Liver (tissue), 9 donors: ENCODE data around the gene CBFA2T3. TPM values are rescaled to one million over a fixed set of nuclear protein-coding genes. Genes with fewer than 3 reads are reported as not detected.

ENCODE experiments used
- DNase-seq: peaks from one replicate; pipeline ENCODE4 v3.0.0-alpha.2; 2017; ENCODE audit warnings: low spot score
- H3K27ac ChIP-seq, 2 donors: one replicate each; pipeline ENCODE4 v1.7.0; 2013; ENCODE audit warnings: inconsistent platforms in 2 of 2, low read length in 2 of 2, control low read depth in 1 of 2, low read depth in 1 of 2, mild to moderate bottlenecking in 1 of 2
- H3K27me3 ChIP-seq, 4 donors: one replicate each; pipeline versions ENCODE4 v1.6.1 to v1.7.0; 2013; ENCODE audit warnings: low read length in 3 of 4, inconsistent platforms in 1 of 4, mild to moderate bottlenecking in 1 of 4, moderate library complexity in 1 of 4; ENCODE audit not compliant: control insufficient read depth in 4 of 4, insufficient read depth in 4 of 4
- H3K36me3 ChIP-seq, 4 donors: one replicate each; pipeline versions ENCODE4 v1.6.1 to v1.7.0; 2013; ENCODE audit warnings: low read length in 3 of 4, mild to moderate bottlenecking in 3 of 4, low read depth in 1 of 4, moderate library complexity in 1 of 4; ENCODE audit not compliant: control insufficient read depth in 4 of 4, insufficient read depth in 3 of 4
- H3K4me1 ChIP-seq, 4 donors: one replicate each; pipeline versions ENCODE4 v1.6.1 to v1.7.0; 2013; ENCODE audit warnings: low read length in 3 of 4, mild to moderate bottlenecking in 3 of 4, moderate library complexity in 1 of 4; ENCODE audit not compliant: control insufficient read depth in 4 of 4, insufficient read depth in 4 of 4
- H3K4me3 ChIP-seq, 3 donors: one replicate each; pipeline versions ENCODE4 v1.6.1 to v1.7.0; 2013; ENCODE audit warnings: low read length in 3 of 3, control low read depth in 1 of 3, low read depth in 1 of 3, mild to moderate bottlenecking in 1 of 3
- H3K9ac ChIP-seq, 2 donors: one replicate each; pipeline ENCODE4 v1.7.0; 2013; ENCODE audit warnings: low read length in 2 of 2, mild to moderate bottlenecking in 2 of 2, moderate library complexity in 2 of 2, control low read depth in 1 of 2, low read depth in 1 of 2
- H3K9me3 ChIP-seq, 4 donors: one replicate each; pipeline versions ENCODE4 v1.6.1 to v1.7.0; 2013; ENCODE audit warnings: low read length in 3 of 4; ENCODE audit not compliant: control insufficient read depth in 4 of 4
- FOXA1 ChIP-seq: IDR thresholded peaks from 2 replicates; pipeline ENCODE4 v1.6.1; 2016; ENCODE audit warnings: antibody characterized with exemption
- FOXA2 ChIP-seq: IDR thresholded peaks from 2 replicates; pipeline ENCODE4 v1.6.1; 2016; ENCODE audit warnings: antibody characterized with exemption
- GABPA ChIP-seq, 2 donors: IDR thresholded peaks in 1 of 2; conservative IDR thresholded peaks in 1 of 2; 2 replicates each; pipeline ENCODE4 v1.6.1; 2016; ENCODE audit warnings: antibody characterized with exemption in 2 of 2, mild to moderate bottlenecking in 1 of 2, moderate library complexity in 1 of 2
- HNF4A ChIP-seq, 2 donors: conservative IDR thresholded peaks; 2 replicates each; pipeline ENCODE4 v1.6.1; 2016; ENCODE audit warnings: antibody characterized with exemption in 2 of 2, mild to moderate bottlenecking in 2 of 2
- HNF4G ChIP-seq: IDR thresholded peaks from 2 replicates; pipeline ENCODE4 v1.6.1; 2016; ENCODE audit warnings: antibody characterized with exemption
- JUND ChIP-seq, 2 donors: IDR thresholded peaks; 2 replicates each; pipeline ENCODE4 v1.6.1; 2016; ENCODE audit warnings: antibody characterized with exemption in 2 of 2
- MAX ChIP-seq: IDR thresholded peaks from 2 replicates; pipeline ENCODE4 v1.6.1; 2016; ENCODE audit warnings: antibody characterized with exemption
- NR2F2 ChIP-seq: IDR thresholded peaks from 2 replicates; pipeline ENCODE4 v1.6.1; 2016; ENCODE audit warnings: antibody characterized with exemption
- RAD21 ChIP-seq, 2 donors: IDR thresholded peaks; 2 replicates each; pipeline ENCODE4 v1.6.1; 2016; ENCODE audit warnings: antibody characterized with exemption in 2 of 2, mild to moderate bottlenecking in 2 of 2
- RXRA ChIP-seq, 2 donors: IDR thresholded peaks; 2 replicates each; pipeline ENCODE4 v1.6.1; 2017 to 2018; ENCODE audit warnings: antibody characterized with exemption in 2 of 2, mild to moderate bottlenecking in 1 of 2
- SP1 ChIP-seq: IDR thresholded peaks from 2 replicates; pipeline ENCODE4 v1.6.1; 2018; ENCODE audit warnings: antibody characterized with exemption, mild to moderate bottlenecking
- TAF1 ChIP-seq: conservative IDR thresholded peaks from 2 replicates; pipeline ENCODE4 v1.6.1; 2016; ENCODE audit warnings: antibody characterized with exemption, mild to moderate bottlenecking
- YY1 ChIP-seq: IDR thresholded peaks from 2 replicates; pipeline ENCODE4 v1.6.1; 2016; ENCODE audit warnings: antibody characterized with exemption, mild to moderate bottlenecking
- WGBS: extraction: QIAGEN DNeasy Blood & Tissue Kit; methylation state at CpG from one replicate; pipeline ENCODE4 v1.1.7; 2013; 5-methylcytosine and 5-hydroxymethylcytosine counted together
- polyA plus RNA-seq, 2 donors: library from polyadenylated mRNA; stranded (reverse) in 1 of 2; unstranded in 1 of 2; fragments of 200-250 nt in 1 of 2; fragments of >200 nt in 1 of 2; fragmentation: Nextera tagmentation in 1 of 2; extraction: Ambion mirVana in 1 of 2; gene quantifications; one replicate each; pipeline versions ENCODE4 v1.2.1 to v1.2.3, GENCODE V29; 2013 to 2015
- total RNA-seq, 2 donors: library from RNA; depleted of rRNA; stranded (reverse); fragments of >200 nt; gene quantifications; one replicate each; pipeline ENCODE4 v1.2.3, GENCODE V29; 2014
- TF ChIP-seq, protein P1 (sequence below): IDR thresholded peaks from 2 replicates; pipeline ENCODE4 v1.6.1; 2016; ENCODE audit warnings: antibody characterized with exemption
- TF ChIP-seq, protein P2 (sequence below): IDR thresholded peaks from 2 replicates; pipeline ENCODE4 v1.6.1; 2016; ENCODE audit warnings: antibody characterized with exemption
- TF ChIP-seq, protein P3 (sequence below): fragments of 150-350 bp; IDR thresholded peaks from 2 replicates; pipeline ENCODE4 v1.5.1; 2017; ENCODE audit warnings: improper control_type of control experiment, low read depth, low read length; ENCODE audit not compliant: missing input control
- donor health status: healthy.
- donor health status: healthy.
- donor health status: healthy.
- donor health status: healthy.
- donor health status: healthy.

Gene CBFA2T3
- total and polyA plus RNA-seq, 4 donors = 1.4 to 4.5 (median 3.1) TPM

- no peak for DNase-seq
- Histone ChIP-seq H3K27ac (no peak overlapping the region), H3K9ac (no peak overlapping the region), H3K27me3 (no peaks in the 10 kb centered on the region), H3K9me3 (no peaks in the 10 kb centered on the region), H3K36me3 (peaks cover 8 to 39% (median 18%) of the 10 kb centered on the region in 4 donors), H3K4me3 (no peak overlapping the region), H3K4me1 (peaks cover 7 to 25% (median 20%) of the 10 kb centered on the region in 4 donors)
- TF ChIP-seq FOXA1 (no peak), FOXA2 (no peak), JUND (IDR thresholded peaks at IDR 0.05) (no peak), TAF1 (no peak), HNF4A (conservative IDR thresholded peaks at IDR 0.05) (no peak), RAD21 (IDR thresholded peaks at IDR 0.05) (no peak), HNF4G (no peak), NR2F2 (no peak), MAX (no peak), RXRA (IDR thresholded peaks at IDR 0.05) (no peak), GABPA (IDR thresholded peaks at IDR 0.05 in 1 of 2, conservative IDR thresholded peaks at IDR 0.05 in 1 of 2) (no peak), SP1 (no peak), YY1 (no peak)
- TF ChIP-seq, protein P1, sequence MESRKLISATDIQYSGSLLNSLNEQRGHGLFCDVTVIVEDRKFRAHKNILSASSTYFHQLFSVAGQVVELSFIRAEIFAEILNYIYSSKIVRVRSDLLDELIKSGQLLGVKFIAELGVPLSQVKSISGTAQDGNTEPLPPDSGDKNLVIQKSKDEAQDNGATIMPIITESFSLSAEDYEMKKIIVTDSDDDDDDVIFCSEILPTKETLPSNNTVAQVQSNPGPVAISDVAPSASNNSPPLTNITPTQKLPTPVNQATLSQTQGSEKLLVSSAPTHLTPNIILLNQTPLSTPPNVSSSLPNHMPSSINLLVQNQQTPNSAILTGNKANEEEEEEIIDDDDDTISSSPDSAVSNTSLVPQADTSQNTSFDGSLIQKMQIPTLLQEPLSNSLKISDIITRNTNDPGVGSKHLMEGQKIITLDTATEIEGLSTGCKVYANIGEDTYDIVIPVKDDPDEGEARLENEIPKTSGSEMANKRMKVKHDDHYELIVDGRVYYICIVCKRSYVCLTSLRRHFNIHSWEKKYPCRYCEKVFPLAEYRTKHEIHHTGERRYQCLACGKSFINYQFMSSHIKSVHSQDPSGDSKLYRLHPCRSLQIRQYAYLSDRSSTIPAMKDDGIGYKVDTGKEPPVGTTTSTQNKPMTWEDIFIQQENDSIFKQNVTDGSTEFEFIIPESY = no peak
- TF ChIP-seq, protein P2, sequence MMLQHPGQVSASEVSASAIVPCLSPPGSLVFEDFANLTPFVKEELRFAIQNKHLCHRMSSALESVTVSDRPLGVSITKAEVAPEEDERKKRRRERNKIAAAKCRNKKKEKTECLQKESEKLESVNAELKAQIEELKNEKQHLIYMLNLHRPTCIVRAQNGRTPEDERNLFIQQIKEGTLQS = no peak
- TF ChIP-seq, protein P3, sequence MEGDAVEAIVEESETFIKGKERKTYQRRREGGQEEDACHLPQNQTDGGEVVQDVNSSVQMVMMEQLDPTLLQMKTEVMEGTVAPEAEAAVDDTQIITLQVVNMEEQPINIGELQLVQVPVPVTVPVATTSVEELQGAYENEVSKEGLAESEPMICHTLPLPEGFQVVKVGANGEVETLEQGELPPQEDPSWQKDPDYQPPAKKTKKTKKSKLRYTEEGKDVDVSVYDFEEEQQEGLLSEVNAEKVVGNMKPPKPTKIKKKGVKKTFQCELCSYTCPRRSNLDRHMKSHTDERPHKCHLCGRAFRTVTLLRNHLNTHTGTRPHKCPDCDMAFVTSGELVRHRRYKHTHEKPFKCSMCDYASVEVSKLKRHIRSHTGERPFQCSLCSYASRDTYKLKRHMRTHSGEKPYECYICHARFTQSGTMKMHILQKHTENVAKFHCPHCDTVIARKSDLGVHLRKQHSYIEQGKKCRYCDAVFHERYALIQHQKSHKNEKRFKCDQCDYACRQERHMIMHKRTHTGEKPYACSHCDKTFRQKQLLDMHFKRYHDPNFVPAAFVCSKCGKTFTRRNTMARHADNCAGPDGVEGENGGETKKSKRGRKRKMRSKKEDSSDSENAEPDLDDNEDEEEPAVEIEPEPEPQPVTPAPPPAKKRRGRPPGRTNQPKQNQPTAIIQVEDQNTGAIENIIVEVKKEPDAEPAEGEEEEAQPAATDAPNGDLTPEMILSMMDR = no peak
- 95% methylated on average over 20 of the region's 20 CpGs for WGBS
Observed at GRCh38 chr16:88859381-88860091, 117.5 kb downstream of the CBFA2T3 start.

- Histone ChIP-seq H3K4me3 (peak overlapping the region; percentile 68 to 94 (median 84)), H3K27me3 (no peaks in the 10 kb centered on the region), H3K27ac (peak overlapping the region; percentile 27 to 79), H3K9ac (peak overlapping the region; percentile 49 to 68), H3K9me3 (no peaks in the 10 kb centered on the region), H3K36me3 (peaks cover 8 to 39% (median 18%) of the 10 kb centered on the region in 4 donors), H3K4me1 (peaks cover 12 to 29% (median 22%) of the 10 kb centered on the region in 4 donors)
- 16% methylated on average over 12 of the region's 12 CpGs for WGBS
- TF ChIP-seq RAD21 (IDR thresholded peaks at IDR 0.05) (peak; percentile 73 to 82), HNF4G (no peak), FOXA1 (no peak)
- TF ChIP-seq, protein P3 = peak; percentile 58
- TF ChIP-seq, protein P1 = no peak
- peak; percentile 72 for DNase-seq
Observed at GRCh38 chr16:88857728-88858339, 119.2 kb downstream of the CBFA2T3 start.
